H9 (cell line): ENCODE measurements around the gene ADTRP. TPM values are rescaled to one million over a fixed set of nuclear protein-coding genes. Genes with fewer than 3 reads are reported as not detected.

Source experiments
- DNase-seq: peaks from one replicate; pipeline ENCODE4 v3.0.0-alpha.2; 2017
- H2AFZ ChIP-seq: one replicate; pipeline ENCODE4 v1.6.1; 2013; ENCODE audit warnings: mild to moderate bottlenecking, low read length, control low read depth, moderate library complexity
- H2AK5ac ChIP-seq: 2 replicates; pipeline ENCODE4 v1.6.1; 2013; ENCODE audit warnings: low read length, control low read depth, mixed read lengths; ENCODE audit not compliant: insufficient read length
- H2BK120ac ChIP-seq: one replicate; pipeline ENCODE4 v1.6.1; 2013; ENCODE audit warnings: low read depth, mild to moderate bottlenecking, low read length, control low read depth, inconsistent platforms; ENCODE audit not compliant: poor library complexity, severe bottlenecking
- H2BK12ac ChIP-seq: 2 replicates; pipeline ENCODE4 v1.6.1; 2013; ENCODE audit warnings: low read length, control low read depth, mixed read lengths, low read depth; ENCODE audit not compliant: insufficient read length
- H2BK15ac ChIP-seq: 2 replicates; pipeline ENCODE4 v1.6.1; 2013; ENCODE audit warnings: low read depth, low read length, control low read depth
- H2BK20ac ChIP-seq: one replicate; pipeline ENCODE4 v1.6.1; 2013; ENCODE audit warnings: low read depth, mild to moderate bottlenecking, low read length, control low read depth, inconsistent platforms; ENCODE audit not compliant: poor library complexity, severe bottlenecking
- H2BK5ac ChIP-seq: 2 replicates; pipeline ENCODE4 v1.6.1; 2013; ENCODE audit warnings: low read length, control low read depth, mixed read lengths; ENCODE audit not compliant: insufficient read length
- H3K14ac ChIP-seq: 2 replicates; pipeline ENCODE4 v1.6.1; 2013; ENCODE audit warnings: low read length, control low read depth; ENCODE audit not compliant: insufficient read depth
- H3K18ac ChIP-seq: 2 replicates; pipeline ENCODE4 v1.6.1; 2013; ENCODE audit warnings: low read depth, mild to moderate bottlenecking, mixed read lengths, low read length, control low read depth; ENCODE audit not compliant: insufficient read length
- H3K23ac ChIP-seq: 2 replicates; pipeline ENCODE4 v1.6.1; 2013; ENCODE audit warnings: low read length, control low read depth, mixed read lengths, low read depth; ENCODE audit not compliant: insufficient read length
- H3K23me2 ChIP-seq: 2 replicates; pipeline ENCODE4 v1.6.1; 2013; ENCODE audit warnings: low read depth, mild to moderate bottlenecking, mixed read lengths, low read length, control low read depth; ENCODE audit not compliant: insufficient read length, poor library complexity, severe bottlenecking
- H3K27ac ChIP-seq: 2 replicates; pipeline ENCODE4 v1.5.1; 2013; ENCODE audit warnings: low read length, control low read depth, mixed read lengths, low read depth; ENCODE audit not compliant: insufficient read length
- H3K27me3 ChIP-seq: 2 replicates; pipeline ENCODE4 v1.6.1; 2013; ENCODE audit warnings: low read length, control low read depth, inconsistent platforms; ENCODE audit not compliant: insufficient read depth
- H3K4ac ChIP-seq: 2 replicates; pipeline ENCODE4 v1.6.1; 2013; ENCODE audit warnings: low read depth, mild to moderate bottlenecking, control low read depth, inconsistent platforms, low read length, moderate library complexity
- H3K4me1 ChIP-seq: 2 replicates; pipeline ENCODE4 v1.6.1; 2013; ENCODE audit warnings: low read length, control low read depth, inconsistent platforms; ENCODE audit not compliant: insufficient read depth
- H3K4me2 ChIP-seq: 2 replicates; pipeline ENCODE4 v1.6.1; 2013; ENCODE audit warnings: low read length, control low read depth, mixed read lengths; ENCODE audit not compliant: insufficient read length, insufficient read depth
- H3K56ac ChIP-seq: 2 replicates; pipeline ENCODE4 v1.6.1; 2013; ENCODE audit warnings: low read depth, mild to moderate bottlenecking, mixed read lengths, low read length, control low read depth; ENCODE audit not compliant: insufficient read length
- H3K79me1 ChIP-seq: 2 replicates; pipeline ENCODE4 v1.6.1; 2013; ENCODE audit warnings: low read depth, mild to moderate bottlenecking, moderate library complexity, low read length, control low read depth, inconsistent platforms; ENCODE audit not compliant: insufficient read depth, poor library complexity, severe bottlenecking
- H3K79me2 ChIP-seq: 2 replicates; pipeline ENCODE4 v1.6.1; 2013; ENCODE audit warnings: low read length, control low read depth, inconsistent platforms; ENCODE audit not compliant: insufficient read depth
- H3K9ac ChIP-seq: 2 replicates; pipeline ENCODE4 v1.6.1; 2013; ENCODE audit warnings: low read length, control low read depth, mixed read lengths; ENCODE audit not compliant: insufficient read length; ENCODE audit errors: extremely low read depth
- H3K9me3 ChIP-seq: one replicate; pipeline ENCODE4 v1.6.1; 2013; ENCODE audit warnings: low read depth, low read length, inconsistent platforms; ENCODE audit not compliant: control insufficient read depth
- H3T11ph ChIP-seq: one replicate; pipeline ENCODE4 v1.6.1; 2013; ENCODE audit warnings: mild to moderate bottlenecking, low read length, control low read depth, inconsistent platforms
- H4K20me1 ChIP-seq: one replicate; pipeline ENCODE4 v1.6.1; 2013; ENCODE audit not compliant: control insufficient read depth, insufficient read length, insufficient read depth
- H4K5ac ChIP-seq: 2 replicates; pipeline ENCODE4 v1.6.1; 2013; ENCODE audit warnings: low read depth, mild to moderate bottlenecking, mixed read lengths, low read length, control low read depth; ENCODE audit not compliant: insufficient read length
- H4K8ac ChIP-seq: replicated peaks from 2 replicates; pipeline ENCODE4 v1.6.1; 2013; ENCODE audit warnings: low read length, control low read depth, mixed read lengths, low read depth; ENCODE audit not compliant: insufficient read length
- H4K91ac ChIP-seq: 2 replicates; pipeline ENCODE4 v1.6.1; 2013; ENCODE audit warnings: low read depth, mild to moderate bottlenecking, moderate library complexity, mixed read lengths, low read length, control low read depth; ENCODE audit not compliant: insufficient read length
- H3K27ac Mint-ChIP-seq, 3 experiments: 2 replicates in 2 of 3; 3 replicates in 1 of 3; pipeline ENCODE4 v1.8.0; 2020 to 2021; ENCODE audit warnings: mixed read lengths in 3 of 3, mild to moderate bottlenecking in 1 of 3, moderate library complexity in 1 of 3
- H3K27me3 Mint-ChIP-seq: 2 replicates; pipeline ENCODE4 v1.8.0; 2021; ENCODE audit warnings: low read depth, mild to moderate bottlenecking, moderate library complexity, mixed read lengths
- H3K36me3 Mint-ChIP-seq, 3 experiments: 2 replicates in 2 of 3; 3 replicates in 1 of 3; pipeline ENCODE4 v1.8.0; 2020 to 2021; ENCODE audit warnings: low read depth in 3 of 3, mixed read lengths in 3 of 3; ENCODE audit not compliant: insufficient read depth in 1 of 3
- H3K4me1 Mint-ChIP-seq, 2 experiments: 2 replicates each; pipeline ENCODE4 v1.8.0; 2020; ENCODE audit warnings: mixed read lengths in 2 of 2
- H3K4me3 Mint-ChIP-seq, 2 experiments: 2 replicates in 1 of 2; 3 replicates in 1 of 2; pipeline ENCODE4 v1.8.0; 2020 to 2021; ENCODE audit warnings: mild to moderate bottlenecking in 2 of 2, mixed read lengths in 2 of 2, moderate library complexity in 1 of 2
- H3K9me3 Mint-ChIP-seq, 2 experiments: 2 replicates in 1 of 2; 3 replicates in 1 of 2; pipeline ENCODE4 v1.8.0; 2020; ENCODE audit warnings: mild to moderate bottlenecking in 2 of 2, mixed read lengths in 2 of 2, moderate library complexity in 1 of 2
- CTCF ChIP-seq: fragments of 200-600 bp; sonication (generic); conservative IDR thresholded peaks from 3 replicates; pipeline ENCODE4 v1.8.0; 2021; ENCODE audit warnings: antibody characterized with exemption, mild to moderate bottlenecking
- WGBS: extraction: QIAGEN DNeasy Blood & Tissue Kit; methylation state at CpG from one replicate; pipeline ENCODE4 v1.1.7; 2013; ENCODE audit warnings: missing lambda C conversion rate, low lambda C conversion rate, mixed read lengths; ENCODE audit not compliant: insufficient read length; ENCODE audit errors: extremely low coverage; 5-methylcytosine and 5-hydroxymethylcytosine counted together
- total RNA-seq: library from RNA; stranded (reverse); gene quantifications from 2 replicates; pipeline ENCODE4 v1.2.1, GENCODE V29; 2021

Gene ADTRP
- total RNA-seq, 1 experiment from 2014 or later = not detected

GRCh38 chr6:11740875-11741274 is 37.7 kb downstream of the ADTRP start:
- Histone ChIP-seq H3K9me3 (no peaks in the 10 kb centered on the region), H3K4me2 (no peak overlapping the region), H3K79me2 (no peaks in the 10 kb centered on the region), H4K8ac (no peak overlapping the region), H2AK5ac (no peak overlapping the region), H3K27ac (no peak overlapping the region), H4K20me1 (no peaks in the 10 kb centered on the region), H3K18ac (no peak overlapping the region), H2BK12ac (no peak overlapping the region), H3K23me2 (no peaks in the 10 kb centered on the region), H2BK15ac (no peak overlapping the region), H3K9ac (no peak overlapping the region), H4K5ac (no peak overlapping the region), H2BK20ac (no peak overlapping the region), H3K4me1 (no peaks in the 10 kb centered on the region), H2AFZ (no peak overlapping the region), H4K91ac (no peak overlapping the region), H3K14ac (no peak overlapping the region), H3K27me3 (no peaks in the 10 kb centered on the region), H2BK120ac (no peak overlapping the region), H3K56ac (no peak overlapping the region), H3K4ac (no peak overlapping the region), H3K23ac (no peak overlapping the region), H3T11ph (no peak overlapping the region), H3K79me1 (no peaks in the 10 kb centered on the region), H2BK5ac (no peak overlapping the region)
- no peak for DNase-seq
- peaks cover 6% of the 10 kb centered on the region; the same call in 1 of the 2 replicates for H3K27me3 Mint-ChIP-seq
- WGBS = no CpG with 5 or more reads among the region's 4 CpGs
- H3K4me3 Mint-ChIP-seq = no peak overlapping the region
- H3K27ac Mint-ChIP-seq = no peak overlapping the region
- peaks cover 2 to 3% of the 10 kb centered on the region in 2 experiments; a peak in 3 of 5 replicates for H3K9me3 Mint-ChIP-seq
- peaks cover 4 to 6% (median 4%) of the 10 kb centered on the region in 3 experiments; a peak in 4 of 7 replicates for H3K36me3 Mint-ChIP-seq
- TF ChIP-seq CTCF = no peak
- peaks cover 3 to 12% of the 10 kb centered on the region in 2 experiments; a peak in 3 of 4 replicates for H3K4me1 Mint-ChIP-seq
